Stimulated activated CD4-positive, alpha-beta T cell treated with anti-CD3 and anti-CD28 coated beads, Interleukin-1b, Interleukin-23, amount 100 ng/mL, for 4 hours (primary cell): Measurements from ENCODE around the gene TSKS.

Experiments used
- DNase-seq, 2 donors: peaks; one replicate each; pipeline ENCODE4 v3.0.0-alpha.2; 2020; ENCODE audit warnings: low read depth in 2 of 2

The TSKS gene

GRCh38 chr19:49713236-49713845 is 49.8 kb downstream of the TSKS start:
- DNase-seq: no peak

GRCh38 chr19:49712397-49712859 is 50.7 kb downstream of the TSKS start:
- DNase-seq: no peak

DNA sequence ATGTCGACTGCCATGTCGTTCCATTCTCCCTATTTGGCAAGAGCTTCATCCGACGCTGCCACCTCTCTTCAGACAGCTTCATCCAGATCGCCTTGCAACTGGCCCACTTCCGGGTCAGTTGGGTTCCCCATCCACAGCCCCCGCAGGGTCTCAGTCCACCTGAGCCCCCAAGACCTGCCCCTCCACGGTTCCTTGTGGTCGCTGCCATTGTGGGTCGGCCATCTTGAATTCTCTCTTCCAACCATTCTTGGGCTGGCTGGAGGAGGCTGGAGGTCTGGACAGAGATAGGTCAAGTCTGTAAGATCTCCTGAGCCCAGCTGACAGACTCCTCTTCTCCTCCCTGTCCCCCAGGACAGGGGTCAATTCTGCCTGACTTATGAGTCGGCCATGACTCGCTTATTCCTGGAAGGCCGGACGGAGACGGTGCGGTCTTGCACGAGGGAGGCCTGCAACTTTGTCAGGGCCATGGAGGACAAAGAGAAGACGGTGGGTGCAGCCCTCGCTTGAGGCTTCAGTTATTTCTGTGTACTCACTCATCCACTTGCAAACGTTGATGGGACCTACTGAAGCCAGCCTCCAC is 52.6 kb downstream of the TSKS start:
- DNase-seq: no peak

GRCh38 chr19:49705919-49706318 is 57.2 kb downstream of the TSKS start:
- DNase-seq: no peak

DNA sequence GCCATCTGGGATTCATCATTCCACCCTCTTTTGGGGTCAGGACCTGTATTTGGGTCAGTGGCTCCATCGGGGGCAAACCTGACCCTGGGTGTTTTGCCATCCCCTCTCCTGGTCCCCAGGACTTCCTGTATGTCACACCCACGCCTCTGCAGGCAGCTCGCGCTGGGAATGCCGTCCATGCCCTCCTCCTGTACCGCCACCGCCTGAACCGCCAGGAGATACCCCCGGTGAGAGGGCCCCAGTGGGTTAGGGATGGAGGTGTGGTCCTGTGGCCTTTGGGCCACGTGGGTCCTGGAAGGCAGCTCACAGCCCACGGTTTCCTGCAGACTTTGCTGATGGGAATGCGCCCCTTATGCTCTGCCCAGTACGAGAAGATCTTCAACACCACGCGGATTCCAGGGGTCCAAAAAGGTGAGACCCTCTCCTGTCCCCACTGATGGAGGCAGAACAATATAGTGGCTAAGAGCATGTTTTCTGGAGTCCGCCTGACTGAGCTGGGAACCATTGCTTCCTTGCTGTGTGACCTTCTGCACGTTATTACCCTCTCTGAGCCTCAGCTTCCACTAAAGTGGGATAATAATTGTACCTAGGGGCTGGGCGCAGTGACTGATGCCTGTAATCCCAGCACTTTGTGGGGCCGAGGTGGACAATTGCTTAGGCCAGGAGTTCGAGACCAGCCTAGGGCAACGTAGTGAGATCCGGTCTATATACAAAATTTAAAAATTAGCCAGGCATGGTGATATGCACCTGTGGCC is 58.0 kb downstream of the TSKS start:
- DNase-seq: no peak

DNA sequence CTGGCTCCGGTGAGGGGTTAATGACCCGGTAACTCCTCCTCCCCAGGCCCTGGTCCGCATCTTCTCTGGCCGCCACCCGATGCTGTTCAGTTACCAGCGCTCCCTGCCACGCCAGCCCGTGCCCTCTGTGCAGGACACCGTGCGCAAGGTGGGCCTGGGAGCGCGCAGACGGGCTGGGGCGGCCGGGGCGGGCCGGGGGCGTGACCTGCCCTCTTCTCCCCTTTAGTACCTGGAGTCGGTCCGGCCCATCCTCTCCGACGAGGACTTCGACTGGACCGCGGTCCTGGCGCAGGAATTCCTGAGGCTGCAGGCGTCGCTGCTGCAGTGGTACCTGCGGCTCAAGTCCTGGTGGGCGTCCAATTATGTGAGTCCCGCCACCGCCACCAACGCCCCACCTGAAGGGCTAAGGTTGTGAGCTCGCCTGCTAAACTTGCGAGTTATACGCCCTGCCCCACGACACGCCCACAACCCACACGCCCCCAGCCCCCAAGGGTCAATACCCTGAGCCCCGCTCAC is 61.8 kb downstream of the TSKS start:
- no peak for DNase-seq

DNA sequence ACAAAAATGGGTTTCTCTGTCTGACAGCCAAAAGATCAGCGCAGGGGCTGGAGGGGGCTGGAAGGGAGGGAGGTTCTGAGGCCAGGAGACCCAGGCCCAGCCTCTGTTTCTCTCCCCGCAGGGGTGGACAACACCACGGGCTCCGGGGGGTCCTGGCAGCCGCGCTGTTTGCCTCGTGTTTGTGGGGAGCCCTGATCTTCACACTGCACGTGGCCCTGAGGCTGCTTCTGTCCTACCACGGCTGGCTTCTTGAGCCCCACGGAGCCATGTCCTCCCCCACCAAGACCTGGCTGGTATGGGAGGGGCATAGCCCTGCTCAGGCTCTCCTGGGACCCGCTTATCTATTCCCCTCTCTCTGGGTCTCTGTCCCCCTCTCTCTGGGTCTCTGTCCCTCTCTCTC is 62.5 kb downstream of the TSKS start:
- DNase-seq: no peak

GRCh38 chr19:49699364-49699763 is 63.7 kb downstream of the TSKS start:
- no peak for DNase-seq

GRCh38 chr19:49696865-49697264 is 66.2 kb downstream of the TSKS start:
- no peak for DNase-seq

- no peak for DNase-seq
These were observed 67.0 kb downstream of the TSKS start for GRCh38 chr19:49696115-49696514.

- DNase-seq: no peak
These were observed 71.0 kb downstream of the TSKS start for GRCh38 chr19:49692147-49692506.

DNA sequence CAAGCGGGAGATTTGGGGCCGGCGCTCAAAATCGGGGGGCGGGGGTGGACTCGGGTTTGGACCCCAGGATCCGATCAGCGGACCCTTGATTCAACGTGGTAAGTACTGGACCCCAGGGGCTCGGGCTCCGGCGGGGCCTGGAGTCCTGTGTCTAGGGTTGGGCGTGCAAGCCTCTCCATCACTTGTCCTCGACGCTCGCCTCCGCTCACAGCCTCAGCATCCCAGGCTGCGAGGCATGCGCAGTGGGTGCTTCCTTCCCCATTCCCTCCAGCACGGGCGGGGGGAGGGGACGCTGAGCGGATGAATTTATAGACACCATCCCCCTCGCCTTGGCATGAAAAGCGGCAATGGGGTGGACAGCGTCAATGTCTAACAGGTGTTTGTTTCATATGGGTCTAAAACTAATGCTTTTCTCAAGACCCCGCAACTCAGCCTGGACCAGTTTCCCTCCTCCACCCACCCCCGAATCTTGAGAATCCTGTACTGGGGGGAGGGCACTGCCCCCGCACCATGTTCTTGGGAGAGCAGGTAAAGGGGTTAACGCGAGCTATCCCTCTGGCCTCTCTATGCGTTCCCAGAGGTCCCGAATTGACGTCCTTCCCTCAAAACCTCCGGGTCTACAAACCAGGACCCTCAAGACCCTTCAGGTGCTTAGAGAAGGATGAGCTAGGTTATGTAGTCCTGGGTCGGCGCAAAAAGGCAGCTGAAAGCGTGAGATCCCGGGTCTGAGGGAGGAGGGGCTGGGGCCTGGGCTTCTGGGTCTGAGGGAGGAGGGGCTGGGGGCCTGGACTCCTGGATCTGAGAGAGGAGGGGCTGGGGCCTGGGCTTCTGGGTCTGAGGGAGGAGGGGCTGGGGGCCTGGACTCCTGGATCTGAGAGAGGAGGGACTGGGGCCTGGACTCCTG is 71.6 kb downstream of the TSKS start:
- DNase-seq: no peak

- peak in 1 of 2 donors; percentile 52 for DNase-seq
These were observed 72.4 kb downstream of the TSKS start, which contains the start of gene CPT1C for GRCh38 chr19:49690656-49691242. CPT1C (plus strand) TSS chr19:49691116; CDS start chr19:49692253, 1,137 bp downstream.

DNA sequence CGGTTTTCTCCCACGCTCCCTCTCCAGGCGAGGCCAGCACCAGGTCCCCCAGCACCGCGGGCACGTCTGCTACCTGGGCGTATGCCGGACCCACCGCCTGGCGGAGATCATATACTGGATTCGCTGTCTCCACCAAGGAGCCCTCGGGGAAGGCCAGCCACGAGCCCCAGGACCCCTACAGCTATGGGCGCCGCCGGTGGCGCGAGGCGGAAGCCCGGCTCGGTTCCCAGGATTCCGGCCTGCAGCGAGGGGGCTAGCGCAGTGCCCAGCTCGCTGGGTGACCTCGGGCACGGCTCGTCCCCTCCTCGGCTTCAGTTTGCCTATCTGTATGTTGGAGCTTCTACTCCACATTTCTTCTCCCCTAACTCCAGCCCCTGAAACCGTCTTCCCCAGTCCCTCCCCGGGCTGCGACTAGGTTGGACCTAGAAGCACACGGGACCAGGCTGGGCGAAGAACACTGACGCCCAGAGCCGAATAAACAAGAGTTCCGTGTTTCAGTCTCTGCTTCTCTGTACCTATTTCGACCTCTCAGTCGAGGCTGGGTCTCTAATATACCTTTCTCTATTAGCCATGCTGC is 72.9 kb downstream of the TSKS start:
- no peak for DNase-seq
